GM21423 (cell line): ENCODE measurements around the gene DPYD.

Experiments used
- ATAC-seq: cut with Tn5 transposase; IDR thresholded peaks from one replicate; pipeline ENCODE4 v1.9.1; 2021; ENCODE audit warnings: mild to moderate bottlenecking, moderate library complexity; ENCODE audit not compliant: unreplicated experiment

DPYD gene

GRCh38 chr1:97331165-97331564 lies 589.7 kb downstream of the DPYD start:
- ATAC-seq, result no peak

GRCh38 chr1:97314685-97315084 lies 606.1 kb downstream of the DPYD start:
- no peak for ATAC-seq

DNA sequence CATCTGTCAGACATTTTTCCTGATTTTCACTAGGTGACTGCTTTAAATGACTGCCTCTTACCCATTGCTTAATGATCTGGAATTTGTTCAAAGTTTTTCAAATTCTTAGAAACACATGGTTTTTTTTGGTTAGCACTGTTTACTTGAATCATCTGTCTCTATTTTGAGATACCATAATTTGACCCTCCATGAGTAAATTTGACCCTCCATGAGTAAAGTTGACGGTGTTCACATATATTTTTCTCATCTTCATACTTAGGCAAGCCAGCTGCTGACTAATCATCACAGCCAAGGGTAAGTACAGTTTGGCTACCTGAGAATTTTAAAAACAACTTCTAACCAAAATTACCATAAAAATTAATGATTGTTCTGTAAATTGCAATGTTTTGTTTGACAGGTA lies 612.7 kb downstream of the DPYD start:
- no peak for ATAC-seq

GRCh38 chr1:97307568-97307967 lies 613.3 kb downstream of the DPYD start:
- ATAC-seq, result no peak

GRCh38 chr1:97307151-97307550 lies 613.7 kb downstream of the DPYD start:
- ATAC-seq, result no peak

GRCh38 chr1:97306504-97306903 lies 614.3 kb downstream of the DPYD start:
- ATAC-seq, result no peak

- ATAC-seq, result no peak
These were observed 616.5 kb downstream of the DPYD start for GRCh38 chr1:97304366-97304765.

- no peak for ATAC-seq
These were observed 621.9 kb downstream of the DPYD start for GRCh38 chr1:97298966-97299365.

- ATAC-seq, result no peak
These were observed 623.2 kb downstream of the DPYD start for GRCh38 chr1:97297611-97298010.

- no peak for ATAC-seq
These were observed 638.9 kb downstream of the DPYD start for GRCh38 chr1:97281962-97282361.

GRCh38 chr1:97277891-97278654 lies 642.8 kb downstream of the DPYD start:
- no peak for ATAC-seq

DNA sequence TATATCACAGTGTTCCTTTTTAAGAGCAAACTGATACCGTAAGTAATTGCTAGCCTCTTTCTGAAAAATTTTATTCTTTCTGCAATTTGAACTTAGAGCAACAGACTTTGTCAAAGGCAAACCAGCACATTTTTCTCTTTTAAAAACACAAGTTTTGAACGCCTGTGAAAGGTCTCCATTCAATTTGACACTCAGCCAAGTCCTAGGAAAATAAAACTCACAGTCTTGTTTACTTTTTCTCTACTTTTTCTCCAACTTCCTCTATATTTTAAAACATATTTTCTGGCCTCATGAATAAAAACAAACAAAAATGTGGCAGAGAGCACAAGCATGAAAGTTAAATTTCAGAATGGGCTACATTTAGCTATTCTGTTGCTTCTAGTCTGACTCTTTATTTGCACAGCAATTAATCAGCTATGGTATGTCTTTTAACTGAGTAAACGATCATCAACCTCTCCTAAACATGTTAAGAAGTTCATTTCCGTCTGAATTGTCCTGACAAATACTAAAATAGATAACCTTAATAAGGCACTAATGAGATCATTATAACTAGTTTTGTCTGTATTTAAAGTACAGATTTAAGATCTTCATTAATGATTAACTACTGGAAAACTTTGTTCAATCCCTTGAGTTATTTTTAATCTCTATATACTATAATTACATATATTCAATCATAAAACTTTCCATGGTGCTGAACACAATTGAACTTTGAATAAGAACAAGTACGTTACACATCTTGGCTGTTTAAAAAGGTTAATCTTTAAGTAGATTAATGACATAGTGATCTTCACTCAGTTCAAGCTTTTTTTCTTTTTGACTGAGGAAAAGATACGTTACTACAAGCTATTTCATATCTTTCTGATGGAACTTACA lies 648.7 kb downstream of the DPYD start:
- no peak for ATAC-seq

DNA sequence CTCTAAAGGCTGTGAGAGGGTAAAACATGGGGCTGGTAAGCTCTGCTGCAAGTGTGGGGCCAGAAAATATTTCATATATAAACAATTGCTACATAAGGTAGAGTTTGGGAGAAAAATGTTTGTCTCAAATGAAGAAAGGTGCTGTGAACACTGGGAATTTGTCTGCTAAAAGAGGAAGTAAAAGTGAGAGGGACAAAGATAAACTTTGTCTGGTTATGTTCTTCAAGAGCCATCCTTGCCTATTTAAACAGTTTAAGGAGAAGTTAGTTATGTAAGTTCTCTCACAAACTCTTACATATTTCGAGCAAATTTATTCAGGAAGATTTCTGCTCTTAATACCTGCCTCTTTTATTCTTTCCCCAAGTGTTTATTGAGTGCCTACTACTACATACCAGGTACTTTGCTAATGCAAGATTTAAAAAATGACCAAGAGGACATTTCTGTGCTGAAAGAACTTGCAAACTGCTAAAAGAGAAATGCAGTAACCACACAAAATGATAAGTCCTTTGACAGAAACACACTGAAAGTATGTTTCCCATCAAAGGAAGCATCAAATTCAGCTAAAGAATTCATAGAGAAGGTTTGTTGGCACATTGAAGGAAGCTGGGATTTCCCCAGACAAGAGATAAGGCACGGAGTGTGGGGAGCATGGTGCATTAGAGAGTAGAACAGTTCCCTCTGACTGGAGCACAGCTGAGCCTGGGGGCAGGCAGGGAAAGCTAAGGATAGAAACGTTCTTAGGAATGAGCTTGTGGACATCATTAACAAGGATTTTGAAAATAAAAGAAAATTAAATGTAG lies 650.1 kb downstream of the DPYD start:
- ATAC-seq, result peak; percentile 46

DNA sequence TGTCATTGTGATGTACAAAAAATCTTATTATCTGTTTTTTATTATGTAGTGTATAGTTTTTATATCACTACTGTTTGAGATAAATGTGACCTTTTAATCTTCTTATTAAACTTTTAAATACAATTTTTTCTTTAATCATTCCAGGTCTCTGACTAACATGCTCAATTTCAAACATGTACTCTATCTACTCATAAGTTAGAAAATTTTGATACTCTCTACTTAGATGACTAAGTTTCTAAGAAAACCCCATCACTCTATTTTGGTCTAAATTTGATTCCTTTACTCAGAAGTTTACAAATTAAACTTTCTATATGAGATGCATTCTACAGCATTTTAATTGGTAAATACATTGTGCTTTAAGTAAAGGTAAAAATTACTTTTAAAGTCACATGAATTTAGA lies 655.2 kb downstream of the DPYD start:
- no peak for ATAC-seq

DNA sequence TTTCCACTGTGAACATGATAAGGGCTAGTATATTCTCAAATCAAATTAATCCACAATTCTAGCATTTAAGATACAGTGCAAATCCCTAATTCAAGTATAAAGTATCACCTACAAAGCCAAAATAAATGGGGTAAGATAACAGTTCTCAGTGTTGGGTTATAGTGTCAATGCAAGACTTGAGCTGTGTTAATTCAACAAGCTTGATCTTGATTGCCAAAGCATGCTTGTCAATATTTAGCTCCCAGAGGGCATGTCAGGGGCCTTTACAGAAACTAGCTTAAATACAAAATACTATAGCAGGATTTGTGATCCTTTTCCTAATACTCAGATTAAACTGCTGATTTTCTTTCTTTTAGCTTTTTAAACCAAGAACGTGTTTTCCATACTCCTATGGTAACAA lies 658.0 kb downstream of the DPYD start:
- ATAC-seq, result no peak

DNA sequence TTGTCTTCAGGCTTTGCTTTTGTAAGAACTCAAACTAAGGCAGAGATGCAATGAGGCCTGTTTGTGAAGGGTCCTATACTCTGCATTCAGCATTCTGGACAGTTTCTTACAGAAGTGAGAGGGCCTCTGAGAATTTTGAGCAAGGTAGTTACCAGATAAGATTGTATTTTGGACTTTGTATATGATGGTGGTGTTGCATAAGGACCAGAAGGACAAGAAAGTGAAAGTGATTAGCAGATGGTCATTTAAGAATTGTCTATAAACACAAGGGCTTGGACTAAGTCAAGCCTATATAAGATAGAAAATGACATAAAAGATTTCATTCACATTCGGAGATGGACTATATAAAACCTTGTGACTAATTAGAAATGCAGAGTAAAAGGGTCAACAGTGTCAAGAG lies 662.2 kb downstream of the DPYD start:
- ATAC-seq, result no peak

GRCh38 chr1:97254731-97255463 lies 665.9 kb downstream of the DPYD start:
- ATAC-seq, result no peak

GRCh38 chr1:97252925-97253324 lies 667.9 kb downstream of the DPYD start:
- no peak for ATAC-seq

- no peak for ATAC-seq
These were observed 668.8 kb downstream of the DPYD start for GRCh38 chr1:97252076-97252475.

GRCh38 chr1:97247196-97247595 lies 673.6 kb downstream of the DPYD start:
- no peak for ATAC-seq

DNA sequence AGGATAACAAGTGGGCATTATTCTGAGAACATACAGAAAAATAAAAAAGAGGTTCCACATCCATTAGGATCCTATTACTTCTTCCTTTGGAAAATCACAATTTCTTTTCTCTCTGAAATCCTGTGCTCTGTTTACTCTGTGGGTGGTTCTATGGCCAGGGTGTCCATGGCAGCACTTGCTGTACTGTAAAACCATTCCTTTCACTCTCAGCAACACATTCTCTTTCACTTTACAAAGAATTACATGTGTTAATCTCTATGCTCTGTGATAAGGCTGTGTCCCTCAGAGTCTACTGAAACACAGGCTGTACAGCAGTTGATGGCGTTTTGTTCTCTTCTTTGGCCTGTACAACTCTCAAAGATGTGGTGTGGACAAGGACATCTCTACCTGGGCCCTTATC lies 675.2 kb downstream of the DPYD start:
- ATAC-seq, result no peak
